LNCaP clone FGC (cell line): ENCODE measurements around the gene PEX5L.
A peak's percentile ranks its signal among the peaks of the same experiment; 100 is the strongest.
"Not testable (repeated sequence)": the region's sequence is repeated elsewhere in the genome, so short reads cannot be mapped to it uniquely, and the experiment has no call there.

Source experiments
- DNase-seq: peaks from one replicate; pipeline ENCODE4 v3.0.0-alpha.2; 2011; ENCODE audit warnings: low read depth
- H3K4me3 ChIP-seq: 2 replicates; pipeline ENCODE4 v1.5.1; 2011; ENCODE audit warnings: mild to moderate bottlenecking, low read depth, low read length, control low read depth
- CTCF ChIP-seq: IDR thresholded peaks from 2 replicates; pipeline ENCODE4 v1.5.1; 2012; ENCODE audit warnings: mild to moderate bottlenecking; ENCODE audit not compliant: control insufficient read depth, insufficient read depth; ENCODE audit errors: extremely low read depth

Gene PEX5L

GRCh38 chr3:179791793-179792192, 244.9 kb downstream of the PEX5L start:
- no peak for TF ChIP-seq CTCF
- DNase-seq = no peak
- H3K4me3 ChIP-seq = no peak overlapping the region

- no peak overlapping the region for H3K4me3 ChIP-seq
- TF ChIP-seq CTCF = no peak
- DNase-seq = peak; percentile 81
Observed at GRCh38 chr3:179788996-179789395, 247.7 kb downstream of the PEX5L start.

GRCh38 chr3:179782841-179783240, 253.9 kb downstream of the PEX5L start:
- not testable (repeated sequence) for H3K4me3 ChIP-seq, DNase-seq

DNA sequence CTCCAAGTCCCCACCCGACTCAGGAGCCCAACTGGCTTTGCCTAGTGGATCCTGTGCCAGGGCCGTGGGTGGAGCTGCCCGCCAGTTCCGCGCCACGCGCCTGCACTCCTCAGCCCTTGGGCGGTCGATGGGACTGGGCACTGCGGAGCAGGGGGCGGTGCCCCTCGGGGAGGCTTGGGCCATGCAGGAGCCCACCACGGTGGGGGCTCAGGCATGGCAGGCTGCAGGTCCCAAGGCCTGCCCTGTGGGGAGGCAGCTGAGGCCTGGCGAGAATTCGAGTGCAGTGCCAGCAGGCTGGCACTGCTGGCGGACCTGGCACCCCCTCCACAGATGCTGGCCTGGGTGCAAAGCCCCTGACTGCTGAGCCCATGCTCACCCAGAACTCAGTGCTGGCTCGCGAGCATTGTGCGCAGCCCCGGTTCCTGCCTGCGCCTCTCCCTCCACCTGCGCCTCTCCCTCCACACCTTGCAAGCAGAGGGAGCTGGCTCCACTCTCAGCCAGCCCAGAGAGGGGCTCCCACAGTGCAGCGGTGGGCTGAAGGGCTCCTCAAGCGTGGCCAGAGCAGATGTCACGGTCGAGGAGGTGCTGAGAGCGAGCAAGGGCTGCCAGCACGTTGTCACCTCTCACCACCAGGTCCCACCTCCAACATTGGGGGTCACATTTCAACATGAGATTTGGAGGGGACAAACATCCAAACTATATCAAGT, 261.2 kb downstream of the PEX5L start:
- H3K4me3 ChIP-seq = no peak overlapping the region
- no peak for TF ChIP-seq CTCF
- DNase-seq = no peak

- no peak overlapping the region for H3K4me3 ChIP-seq
- DNase-seq = no peak
- TF ChIP-seq CTCF = no peak
Observed at GRCh38 chr3:179772297-179772696, 264.4 kb downstream of the PEX5L start.

GRCh38 chr3:179771797-179772196, 264.9 kb downstream of the PEX5L start:
- DNase-seq = no peak
- no peak for TF ChIP-seq CTCF
- no peak overlapping the region for H3K4me3 ChIP-seq

GRCh38 chr3:179769411-179770247, 267.1 kb downstream of the PEX5L start:
- no peak overlapping the region for H3K4me3 ChIP-seq
- no peak for TF ChIP-seq CTCF
- DNase-seq = no peak
